GM18517 (cell line): ENCODE measurements around the gene TMEM272.

Experiments used
- ATAC-seq: cut with Tn5 transposase; IDR thresholded peaks from one replicate; pipeline ENCODE4 v1.9.1; 2021; ENCODE audit warnings: mild to moderate bottlenecking, moderate library complexity; ENCODE audit not compliant: unreplicated experiment

Gene TMEM272, protein sequence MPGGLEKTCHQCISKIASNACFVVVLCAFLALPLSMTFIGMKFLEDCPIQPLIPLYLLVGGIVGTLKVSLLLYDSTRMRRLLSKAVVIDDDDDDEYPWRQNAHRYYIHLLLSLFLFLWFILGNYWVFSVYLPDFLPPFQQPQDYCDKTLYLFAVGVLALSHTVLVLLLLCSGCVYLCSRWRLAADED

DNA sequence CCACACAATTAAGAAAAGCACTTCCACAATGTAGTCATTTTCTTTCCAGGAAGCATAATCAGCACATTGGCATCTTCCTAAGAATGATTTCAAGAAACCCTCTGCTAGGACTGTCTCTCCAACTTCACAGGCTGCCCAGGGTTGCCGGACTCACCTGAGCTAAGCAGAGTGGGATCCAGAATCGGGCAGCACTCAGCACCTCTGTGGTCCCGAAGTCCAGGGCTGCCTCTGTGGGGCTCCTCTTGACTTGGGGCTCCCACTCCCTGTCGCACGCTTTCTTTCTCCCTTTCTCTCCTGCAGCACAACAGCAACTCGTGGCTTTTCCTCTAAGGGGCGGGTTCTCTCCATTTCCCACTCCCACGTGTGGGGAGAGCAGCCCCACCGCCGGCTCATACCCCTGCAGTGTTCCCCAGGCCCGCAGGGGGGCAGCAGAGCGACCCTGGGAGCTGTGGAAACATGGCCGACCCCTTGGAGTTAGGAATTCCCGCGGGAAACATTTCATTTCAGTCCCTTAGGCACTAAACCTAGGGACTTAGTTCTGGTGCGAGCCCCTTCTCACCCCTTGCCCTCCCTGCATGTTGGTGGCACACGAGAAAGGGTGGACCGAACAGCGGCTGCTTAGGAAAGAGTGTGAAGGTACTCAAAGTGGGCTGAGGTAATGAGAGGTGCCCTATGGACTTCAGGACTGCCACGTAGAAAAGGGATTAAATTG is at the start of gene TMEM272:
TSS of gene TMEM272 (minus strand) at position 316 of the 712 bp plus-strand sequence. CDS start 6,647 bp downstream, outside the sequence.
- no peak for ATAC-seq

GRCh38 chr13:51894239-51894638 is 49.3 kb upstream of the TMEM272 start:
- ATAC-seq: no peak

GRCh38 chr13:51892657-51893056 is 47.7 kb upstream of the TMEM272 start:
- ATAC-seq: no peak

DNA sequence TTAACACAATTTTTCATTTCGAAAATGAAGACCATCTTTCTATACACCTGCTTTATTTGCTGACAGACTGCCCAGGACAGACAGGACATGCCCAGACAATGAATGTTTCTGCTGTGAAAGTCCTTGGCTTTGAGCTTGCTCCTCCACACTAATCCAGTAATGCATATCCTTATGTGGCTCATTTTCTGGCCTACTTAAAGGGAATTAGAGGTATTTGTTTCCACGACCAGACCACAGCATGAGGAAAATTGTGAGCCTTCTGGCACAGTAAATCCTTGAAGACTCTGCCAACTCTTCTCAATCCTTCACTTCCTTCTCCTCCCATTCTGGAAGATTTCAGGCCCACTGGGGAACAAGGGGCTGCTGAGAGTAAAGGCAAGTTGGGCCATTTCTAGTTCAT is 42.5 kb upstream of the TMEM272 start:
- no peak for ATAC-seq

- ATAC-seq: no peak
Measured at GRCh38 chr13:51885651-51886050, 40.7 kb upstream of the TMEM272 start.

- no peak for ATAC-seq
Measured at GRCh38 chr13:51883226-51883600, 38.2 kb upstream of the TMEM272 start.

GRCh38 chr13:51882570-51883225 is 37.7 kb upstream of the TMEM272 start:
- no peak for ATAC-seq

DNA sequence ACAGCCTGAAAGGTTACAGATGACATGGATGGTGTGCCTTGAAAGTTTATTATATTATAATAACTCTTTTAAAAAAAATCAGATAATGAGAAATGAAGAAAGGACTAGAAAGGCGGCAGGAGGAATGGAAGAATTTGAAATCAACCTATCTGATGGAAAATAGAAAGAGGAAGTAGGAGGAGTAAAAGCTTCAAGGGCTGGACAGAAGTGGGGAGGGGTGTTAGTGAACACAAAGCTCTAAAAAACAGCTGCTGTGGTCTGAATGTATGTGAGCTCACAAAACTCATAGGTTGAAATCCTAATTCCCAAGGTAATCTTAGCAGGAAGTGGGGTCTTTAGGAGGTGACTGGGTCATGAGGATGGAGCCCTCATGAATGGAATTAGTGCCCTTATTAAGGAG is 36.3 kb upstream of the TMEM272 start:
- ATAC-seq: no peak

GRCh38 chr13:51879133-51879532 is 34.2 kb upstream of the TMEM272 start:
- no peak for ATAC-seq

DNA sequence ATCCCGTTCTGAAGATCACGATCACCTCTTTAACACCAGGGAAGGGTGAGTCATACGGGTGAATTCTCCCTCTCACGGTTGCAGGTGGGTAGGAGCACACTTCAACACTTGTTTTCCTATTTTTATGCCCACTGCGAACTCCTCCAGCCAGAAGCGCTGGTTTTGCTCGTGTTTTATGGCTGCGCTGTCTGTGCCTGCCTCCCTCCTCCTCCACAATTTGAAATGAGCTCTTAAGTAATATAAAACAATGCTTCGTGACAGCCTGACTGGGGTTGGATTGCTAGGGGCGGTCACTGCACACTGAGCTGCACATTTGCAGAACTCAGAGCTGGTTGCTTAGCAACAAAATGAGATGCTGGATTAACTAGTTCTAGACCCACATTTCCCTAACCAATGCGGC is 29.7 kb upstream of the TMEM272 start:
- ATAC-seq: no peak

DNA sequence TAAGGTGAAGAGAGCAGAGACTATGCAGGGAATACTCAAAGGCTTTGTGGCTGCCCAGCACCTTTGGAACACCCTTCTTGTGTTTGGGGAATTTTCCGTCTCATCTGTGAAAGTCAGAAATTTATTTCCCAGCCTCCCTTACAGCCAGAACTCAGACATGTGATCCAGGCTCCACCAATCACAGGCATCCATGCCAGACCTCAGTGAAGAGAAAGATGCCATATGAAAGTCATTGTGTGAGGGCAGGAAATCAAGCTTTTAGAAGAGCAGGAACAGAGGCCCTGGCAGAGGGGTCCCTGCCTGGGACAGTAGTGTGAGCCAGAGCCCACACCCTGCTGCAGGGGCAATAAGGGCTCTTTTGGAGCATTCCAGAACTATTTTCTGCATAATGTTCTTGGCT is 28.9 kb upstream of the TMEM272 start:
- no peak for ATAC-seq

GRCh38 chr13:51873117-51873798 is 28.3 kb upstream of the TMEM272 start:
- no peak for ATAC-seq

DNA sequence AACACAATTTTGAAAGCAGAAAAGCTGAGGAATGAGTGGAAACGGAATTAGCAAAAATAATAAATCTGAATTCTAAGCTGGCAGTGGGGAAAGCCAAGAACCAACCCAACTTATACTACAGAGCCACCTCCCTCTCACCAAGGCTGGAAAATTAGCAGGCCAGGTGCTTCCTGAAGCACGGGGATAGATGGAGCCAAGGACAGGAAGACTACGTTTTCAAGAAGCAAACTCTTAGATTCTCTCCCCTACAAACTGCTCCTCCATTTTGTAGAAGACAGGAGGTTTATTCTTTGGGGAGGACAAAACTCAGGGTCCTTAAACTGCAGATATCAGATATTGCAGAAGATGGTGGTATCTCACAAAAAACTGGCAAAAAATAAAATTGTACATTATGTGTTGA is 25.6 kb upstream of the TMEM272 start:
- no peak for ATAC-seq

DNA sequence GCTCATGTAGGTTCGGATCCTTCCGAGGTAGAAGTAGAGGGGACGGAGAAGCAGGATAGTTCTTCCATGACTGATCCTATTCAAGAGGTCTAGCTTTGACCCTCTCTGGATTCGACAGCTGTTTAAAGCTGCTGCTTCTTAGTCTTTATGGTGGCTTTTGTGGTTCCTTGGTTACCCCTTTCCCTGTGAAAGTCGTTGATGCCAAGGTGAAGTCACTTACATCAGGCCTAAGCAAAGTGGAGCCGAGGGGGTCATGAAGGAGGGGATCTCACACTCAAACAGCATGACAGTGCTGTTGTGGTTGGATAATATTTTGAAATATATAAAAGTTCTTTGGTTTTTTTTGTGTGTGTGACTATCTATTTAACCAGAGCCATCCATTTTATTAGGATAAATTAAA is 24.9 kb upstream of the TMEM272 start:
- no peak for ATAC-seq

GRCh38 chr13:51867062-51867461 is 22.1 kb upstream of the TMEM272 start:
- no peak for ATAC-seq

GRCh38 chr13:51865838-51866237 is 20.9 kb upstream of the TMEM272 start:
- ATAC-seq: no peak

DNA sequence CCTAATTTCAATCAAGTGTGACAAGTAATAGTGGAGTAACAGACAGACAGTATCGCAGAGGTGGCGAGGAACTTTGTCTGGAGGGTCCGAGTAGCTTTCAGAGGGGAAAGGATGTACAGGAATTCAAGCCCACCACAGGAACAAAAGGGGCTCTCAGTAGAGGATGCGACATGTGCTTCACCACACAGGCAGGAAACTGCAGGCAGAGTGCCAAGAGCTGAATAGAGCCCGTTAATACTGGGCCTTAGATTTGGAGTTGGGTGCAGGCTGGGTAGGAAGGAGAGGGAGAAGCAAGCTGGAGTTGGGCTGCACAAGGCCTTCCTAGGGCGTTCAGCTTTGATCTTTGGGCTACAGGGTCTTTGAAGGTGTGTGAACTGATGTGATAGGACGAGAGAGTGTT is 18.0 kb upstream of the TMEM272 start:
- ATAC-seq: no peak

DNA sequence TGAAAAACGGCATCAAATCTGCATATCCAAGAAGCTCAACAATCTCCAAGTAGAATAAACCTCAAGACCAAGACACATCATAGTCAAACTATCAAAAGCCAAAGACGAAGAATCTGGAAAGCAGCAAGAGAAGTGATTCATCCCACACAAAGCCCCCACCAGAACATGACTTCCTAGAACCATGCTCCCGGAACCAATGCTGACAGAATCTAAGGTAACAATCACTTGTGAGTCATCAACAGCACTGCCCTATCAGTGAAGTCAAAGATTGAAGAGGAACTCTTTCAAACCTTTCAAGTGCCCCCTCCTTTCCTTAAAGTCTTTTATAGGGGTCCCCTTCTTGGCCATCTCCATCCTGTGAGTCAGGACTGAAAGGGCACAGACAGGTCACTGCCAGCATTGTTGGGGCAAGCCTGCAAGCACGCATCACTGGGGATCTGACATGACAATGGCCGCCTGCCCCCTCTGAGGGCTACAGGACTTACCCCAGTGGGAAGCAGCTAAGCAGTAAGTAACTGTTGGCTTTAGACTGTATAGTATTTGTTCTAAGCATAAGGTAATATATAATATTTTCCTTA is 16.8 kb upstream of the TMEM272 start, which contains the start of gene CCDC70:
TSS of gene CCDC70 (plus strand) at position 247 of the 578 bp plus-strand sequence. CDS start 3,443 bp downstream, outside the sequence.
- ATAC-seq: no peak

DNA sequence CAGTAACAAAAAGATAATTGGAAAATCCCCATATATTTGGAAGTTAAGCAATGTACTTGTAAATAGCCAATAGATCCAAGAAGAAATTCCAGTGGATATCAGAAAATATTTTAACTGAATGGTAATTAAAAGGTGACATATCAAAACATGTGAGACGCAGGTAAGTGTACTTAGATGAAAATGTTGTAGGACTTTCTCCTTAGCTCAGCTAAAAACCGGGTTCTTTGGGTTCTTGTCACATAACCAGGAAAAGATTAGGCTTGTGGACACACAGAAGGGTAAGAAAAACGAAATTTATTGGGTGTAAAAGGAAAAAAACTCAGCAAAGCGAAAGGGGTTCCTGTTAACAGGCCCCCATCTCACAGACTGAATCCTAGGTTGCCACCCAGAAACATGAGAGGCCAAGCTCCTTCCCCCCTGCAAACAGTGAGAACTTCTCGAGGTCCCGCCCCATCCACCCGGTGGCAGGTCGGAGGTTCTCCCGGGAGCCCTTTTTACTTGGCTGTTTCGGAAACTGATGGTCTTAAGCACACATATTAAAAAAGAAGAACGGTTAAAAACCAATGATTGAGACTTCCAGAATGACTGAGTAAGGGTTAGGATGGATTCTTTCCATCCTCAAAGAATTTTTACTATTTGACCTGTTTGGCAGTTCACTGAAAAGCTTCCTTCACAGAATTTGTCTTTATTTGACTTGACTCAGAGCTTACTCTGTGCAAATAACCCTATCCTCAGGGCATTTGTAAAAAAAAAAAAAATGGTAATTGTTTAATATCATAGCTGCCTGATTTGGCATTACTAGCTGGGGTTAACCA is 13.7 kb upstream of the TMEM272 start:
- no peak for ATAC-seq

DNA sequence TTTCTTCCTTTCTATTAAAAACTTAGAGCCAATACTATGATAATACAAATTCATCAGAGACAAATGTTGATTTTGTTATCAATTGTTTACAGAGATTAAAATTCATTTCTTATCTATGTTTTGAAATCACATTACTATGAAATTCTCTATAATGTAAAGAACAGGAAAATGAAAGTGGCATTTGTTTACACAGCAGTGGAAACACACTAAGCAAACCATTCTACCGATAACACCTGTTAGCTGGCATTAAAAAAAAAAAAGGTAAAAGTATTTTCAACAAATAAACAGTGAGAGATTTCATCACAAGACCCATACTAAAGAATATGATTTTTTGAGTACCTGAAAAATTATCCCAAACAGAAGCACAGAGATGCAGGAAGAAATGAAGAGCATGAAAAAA is 12.0 kb upstream of the TMEM272 start:
- ATAC-seq: no peak
